K562 (cell line): Measurements from ENCODE around the gene GRAMD4. TPM values are rescaled to one million over a fixed set of nuclear protein-coding genes. Genes with fewer than 3 reads are reported as not detected.

ENCODE experiments used
- ATAC-seq: fragments of 200-7000 bp; cut with Tn5 transposase; 3 replicates; pipeline ENCODE4 v1.9.1; 2020; ENCODE audit warnings: moderate library complexity
- BruUV-seq: library from RNA; stranded (reverse); fragments of 400-500 nt; replicated peaks from 2 replicates; lab custom pipeline; 2021; lab: Mats Ljungman, UMichigan
- CTCF ChIA-PET: fragments of 300-600 bp; formaldehyde crosslinking; extraction: SDS; loops from one replicate; lab custom pipeline; 2021; ENCODE audit warnings: low intra/inter-chr PET ratio; lab: Yijun Ruan, JAX
- POLR2A ChIA-PET: fragments of 300-600, 350-650 bp; sonication (Branson Sonifier 250); formaldehyde crosslinking; extraction: SDS; loops from one replicate; lab custom pipeline; 2021; ENCODE audit warnings: antibody characterized with exemption, inconsistent platforms; lab: Yijun Ruan, JAX
- DNase-seq, 4 experiments: peaks; one replicate each; pipeline versions ENCODE4 v3.0.0 to v3.0.0-alpha.2; 2011 to 2018; ENCODE audit warnings: low spot score in 3 of 4, mixed read lengths in 3 of 4; ENCODE audit errors: extremely low read depth in 1 of 4
- FAIRE-seq: peaks from 2 replicates; lab custom pipeline; 2011; peaks lifted over from hg19 to GRCh38; lab: Jason Lieb, UNC
- H2AFZ ChIP-seq: 2 replicates; pipeline ENCODE4 v1.6.0; 2011; ENCODE audit warnings: low read depth, low read length, control low read depth, inconsistent platforms
- H3K27ac ChIP-seq: fragments of 200-600 bp; 3 replicates; pipeline ENCODE4 v1.8.0; 2011; ENCODE audit warnings: low read depth, mild to moderate bottlenecking, control low read depth, inconsistent platforms, low read length, moderate library complexity, mixed read lengths; ENCODE audit errors: extremely low read depth
- H3K27me3 ChIP-seq, 2 experiments: fragments of 300-600 bp in 1 of 2; 2 replicates in 1 of 2; 3 replicates in 1 of 2; pipeline versions ENCODE4 v1.6.0 to v1.8.0; 2011; ENCODE audit warnings: inconsistent platforms in 2 of 2, low read length in 2 of 2, mild to moderate bottlenecking in 1 of 2, mixed read lengths in 1 of 2, moderate library complexity in 1 of 2; ENCODE audit not compliant: control insufficient read depth in 2 of 2, insufficient read depth in 2 of 2
- H3K36me3 ChIP-seq: fragments of 300-600 bp; 3 replicates; pipeline ENCODE4 v1.8.0; 2011; ENCODE audit warnings: mild to moderate bottlenecking, low read length, inconsistent platforms; ENCODE audit not compliant: control insufficient read depth, insufficient read depth
- H3K4me1 ChIP-seq, 2 experiments: fragments of 200-600 bp in 1 of 2; replicated peaks in 1 of 2; 2 replicates in 1 of 2; 3 replicates in 1 of 2; pipeline versions ENCODE4 v1.5.1 to v1.8.0; 2011; ENCODE audit warnings: inconsistent platforms in 2 of 2, low read length in 2 of 2, mild to moderate bottlenecking in 1 of 2, mixed read lengths in 1 of 2, moderate library complexity in 1 of 2; ENCODE audit not compliant: control insufficient read depth in 2 of 2, insufficient read depth in 2 of 2
- H3K4me2 ChIP-seq: 2 replicates; pipeline ENCODE4 v1.6.1; 2011; ENCODE audit warnings: low read length, control low read depth, inconsistent platforms, mixed read lengths; ENCODE audit not compliant: insufficient read depth
- H3K4me3 ChIP-seq: fragments of 200-600 bp; sonication (generic), shearing (Covaris generic); 2 replicates; pipeline ENCODE4 v1.5.1; 2016; ENCODE audit warnings: control low read depth, inconsistent platforms
- H3K79me2 ChIP-seq: fragments of 200-600 bp; 3 replicates; pipeline ENCODE4 v1.8.0; 2011; ENCODE audit warnings: low read length, inconsistent platforms; ENCODE audit not compliant: control insufficient read depth, insufficient read depth
- H3K9ac ChIP-seq, 2 experiments: 2 replicates each; pipeline versions ENCODE4 v1.6.0 to v1.6.1; 2011; ENCODE audit warnings: low read depth in 2 of 2, low read length in 2 of 2, control low read depth in 1 of 2, inconsistent platforms in 1 of 2, mild to moderate bottlenecking in 1 of 2, mixed read lengths in 1 of 2; ENCODE audit not compliant: insufficient read depth in 1 of 2
- H3K9me1 ChIP-seq: one replicate; pipeline ENCODE4 v1.6.0; 2011; ENCODE audit warnings: inconsistent platforms, mild to moderate bottlenecking, low read length, moderate library complexity; ENCODE audit not compliant: control insufficient read depth, insufficient read depth
- H3K9me3 ChIP-seq: replicated peaks from 2 replicates; pipeline ENCODE4 v1.5.1; 2011; ENCODE audit warnings: low read depth, low read length, inconsistent platforms; ENCODE audit not compliant: control insufficient read depth, insufficient read depth
- H4K20me1 ChIP-seq: replicated peaks from 2 replicates; pipeline ENCODE4 v1.6.1; 2011; ENCODE audit warnings: low read length, inconsistent platforms, mixed read lengths; ENCODE audit not compliant: control insufficient read depth, insufficient read depth
- CBX2 ChIP-seq: fragments of 200-600 bp; sonication (generic); IDR thresholded peaks from one replicate; pipeline ENCODE4 v1.6.1; 2012; ENCODE audit warnings: mild to moderate bottlenecking, low read length, inconsistent platforms; ENCODE audit not compliant: insufficient read depth, poor library complexity, severe bottlenecking
- FOS ChIP-seq: IDR thresholded peaks from 3 replicates; pipeline ENCODE4 v1.6.1; 2011; ENCODE audit not compliant: insufficient read length; ENCODE audit errors: extremely low read depth
- MTA3 ChIP-seq: fragments of 450-650 bp; formaldehyde crosslinking; IDR thresholded peaks from 2 replicates; pipeline ENCODE4 v1.6.1; 2017; ENCODE audit warnings: mild to moderate bottlenecking, borderline replicate concordance
- TAF1 ChIP-seq: IDR thresholded peaks from 2 replicates; pipeline ENCODE4 v1.6.1; 2011; ENCODE audit warnings: mild to moderate bottlenecking, low read length, moderate library complexity; ENCODE audit not compliant: insufficient read depth, control insufficient read depth, severe bottlenecking; ENCODE audit errors: extremely low read depth
- TSHZ1 ChIP-seq: fragments of 250-450 bp; sonication (Bioruptor Pico); IDR thresholded peaks from 2 replicates; pipeline ENCODE4 v1.4.0; 2020; ENCODE audit warnings: mild to moderate bottlenecking, moderate library complexity
- ZFX ChIP-seq: sonication (generic); formaldehyde crosslinking; IDR thresholded peaks from 2 replicates; pipeline ENCODE4 v1.8.0; 2022; ENCODE audit warnings: mild to moderate bottlenecking, missing genetic modification reagents, moderate library complexity
- ZKSCAN1 ChIP-seq: fragments of 150-350 bp; IDR thresholded peaks from 2 replicates; pipeline ENCODE4 v1.6.1; 2016; ENCODE audit warnings: low read depth, low read length
- ZNF766 ChIP-seq: fragments of 200-800 bp; sonication (Bioruptor generic); conservative IDR thresholded peaks from 2 replicates; pipeline ENCODE4 v1.6.1; 2016; ENCODE audit warnings: missing genetic modification characterization, missing compliant biosample characterization
- WGBS: fragments of 100-300 bp; shearing (Covaris generic); methylation state at CpG from one replicate; pipeline ENCODE4 v1.1.6; 2016; ENCODE audit warnings: low coverage, mixed read lengths; ENCODE audit not compliant: insufficient coverage; ENCODE audit errors: missing lambda C conversion rate; 5-methylcytosine and 5-hydroxymethylcytosine counted together
- in situ Hi-C: fragments of 300-500 bp; cut with MboI; formaldehyde crosslinking; loops from 4 replicates; pipeline ENCODE4 v1.15.0; 2018; ENCODE audit warnings: inconsistent platforms, mixed read lengths
- intact Hi-C: fragments of 100-400 bp; cut with micrococcal nuclease; formaldehyde crosslinking; loops from 2 replicates; pipeline ENCODE4 v1.14.2; 2022
- polyA plus RNA-seq, 8 experiments: library from polyadenylated mRNA; depleted of rRNA in 4 of 8; stranded (reverse) in 5 of 8; unstranded in 3 of 8; fragments of >200 nt; fragmentation: Nextera tagmentation in 2 of 8; fragmentation: Illumina TruSeq in 1 of 8; extraction: Ambion mirVana in 2 of 8; extraction: Trizol in 1 of 8; gene quantifications; 2 replicates each; pipeline versions ENCODE4 v1.2.1 to v1.2.3, GENCODE V29; 2011 to 2014; ENCODE audit warnings: inconsistent platforms in 1 of 8, missing spikeins in 1 of 8
- total RNA-seq, 7 experiments: library from RNA; depleted of rRNA in 6 of 7; stranded (reverse); fragments of >200 nt in 6 of 7; fragmentation: Illumina TruSeq in 2 of 7; extraction: Trizol in 2 of 7; gene quantifications; 2 replicates each; pipeline versions ENCODE4 v1.2.1 to v1.2.3, GENCODE V29; 2011 to 2021; ENCODE audit warnings: low replicate concordance in 1 of 7

The GRAMD4 gene
- total and polyA plus RNA-seq, 9 of the 15 experiments (the other 6 are each of a cell fraction or from before 2014, with no cell fraction given), result 0.18 to 44.8 (median 18.6) TPM

DNA sequence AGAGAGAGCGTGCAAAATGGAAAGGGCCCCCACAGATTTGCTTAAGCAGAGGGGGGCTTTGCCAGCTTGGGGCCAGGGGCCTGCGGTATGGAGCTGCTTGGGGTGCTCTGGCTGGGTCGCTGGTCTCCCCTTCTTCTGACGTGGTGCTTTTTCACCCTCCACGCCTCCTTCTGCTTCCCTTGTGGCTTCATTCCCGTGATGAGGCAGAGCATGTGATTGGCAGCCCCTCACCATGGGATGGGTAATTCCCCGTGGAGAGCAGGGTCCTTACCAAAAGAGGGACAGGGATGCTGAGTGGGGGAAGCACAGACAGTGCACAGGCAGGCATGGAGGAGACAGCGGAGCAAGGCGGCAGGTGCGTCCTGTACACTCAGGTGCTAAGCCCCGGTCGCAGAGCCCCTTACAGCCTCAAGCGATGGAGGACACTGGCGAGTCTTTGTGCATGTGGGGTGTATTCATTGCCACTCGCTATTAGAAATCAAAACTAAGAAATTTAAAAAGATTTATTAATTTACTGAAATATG is 19.9 kb upstream of the GRAMD4 start:
- intact Hi-C loops, result no loop called here
- Histone ChIP-seq H3K27ac (no peak overlapping the region), H3K9ac (peak overlapping the region in 1 of 2 experiments; percentile 58; a peak in 2 of 4 replicates), H3K4me3 (no peak overlapping the region), H3K4me2 (no peak overlapping the region), H3K27me3 (no peaks in the 10 kb centered on the region), H3K9me3 (no peaks in the 10 kb centered on the region), H3K4me1 (peaks cover 10 to 34% of the 10 kb centered on the region in 2 experiments; a peak in 3 of 5 replicates), H4K20me1 (no peaks in the 10 kb centered on the region), H3K79me2 (peaks cover 45% of the 10 kb centered on the region), H3K36me3 (no peaks in the 10 kb centered on the region), H2AFZ (no peak overlapping the region), H3K9me1 (no peaks in the 10 kb centered on the region)
- no TSS peak for BruUV-seq
- in situ Hi-C loops, result no loop called here
- no peak for TF ChIP-seq FOS
- TF ChIP-seq MTA3, result no peak
- no peak for TF ChIP-seq ZFX (CRISPR knock-in tag)
- no peak for TF ChIP-seq CBX2
- no peak for TF ChIP-seq TAF1
- no peak for TF ChIP-seq ZKSCAN1
- no peak for TF ChIP-seq ZNF766 (CRISPR knock-in tag)
- no peak for TF ChIP-seq TSHZ1
- ATAC-seq (no peak), DNase-seq (no peak), FAIRE-seq (no peak)
- ChIA-PET CTCF (no interaction called here), POLR2A (interaction anchor here (0.7 kb wide), 3 partner anchors 114 to 161 kb away, joined by 3 read pairs; no protein-coding TSS in a partner anchor)
- WGBS, result 87% methylated on average over 12 of the region's 15 CpGs
